Fibroblast of skin of right biceps (primary cell): ENCODE results near the gene NAA10.
"Not testable (repeated sequence)": the region's sequence is repeated elsewhere in the genome, so short reads cannot be mapped to it uniquely, and the experiment has no call there.

Experiments used
- DNase-seq: peaks from one replicate; pipeline ENCODE4 v3.0.0-alpha.2; 2013

NAA10 gene

GRCh38 chrX:153934762-153935325, at the start of gene NAA10:
NAA10 (minus strand) TSS chrX:153935037; CDS start chrX:153934904, 133 bp downstream.
- peak; percentile 76 for DNase-seq

GRCh38 chrX:153983321-153983801, 48.5 kb upstream of the NAA10 start:
- no peak for DNase-seq

- no peak for DNase-seq
Observed at GRCh38 chrX:153981771-153982533, 47.1 kb upstream of the NAA10 start.

- no peak for DNase-seq
Observed at GRCh38 chrX:153981231-153981630, 46.4 kb upstream of the NAA10 start.

- not testable (repeated sequence) for DNase-seq
Observed at GRCh38 chrX:153980394-153980793, 45.6 kb upstream of the NAA10 start.

- no peak for DNase-seq
Observed at GRCh38 chrX:153974726-153975286, 40.0 kb upstream of the NAA10 start.

- no peak for DNase-seq
Observed at GRCh38 chrX:153974003-153974725, 39.3 kb upstream of the NAA10 start.

- no peak for DNase-seq
Observed at GRCh38 chrX:153973127-153974002, 38.5 kb upstream of the NAA10 start.

GRCh38 chrX:153972368-153973126, 37.7 kb upstream of the NAA10 start, which contains the start of gene TMEM187:
TMEM187 (plus strand) TSS chrX:153972754; CDS start chrX:153982063, 9,309 bp downstream.
- DNase-seq: peak; percentile 93

- peak; percentile 92 for DNase-seq
Observed at GRCh38 chrX:153971450-153972367, 36.9 kb upstream of the NAA10 start, which contains the start of gene HCFC1. HCFC1 (minus strand) TSS chrX:153971818; CDS start chrX:153970840, 978 bp downstream.

GRCh38 chrX:153971124-153971449, 36.2 kb upstream of the NAA10 start:
- DNase-seq: peak; percentile 90

- DNase-seq: peak; percentile 81
Observed at GRCh38 chrX:153970357-153971123, 35.7 kb upstream of the NAA10 start.

GRCh38 chrX:153969904-153970356, 35.1 kb upstream of the NAA10 start:
- no peak for DNase-seq

- no peak for DNase-seq
Observed at GRCh38 chrX:153969125-153969903, 34.5 kb upstream of the NAA10 start.

GRCh38 chrX:153968754-153969124, 33.9 kb upstream of the NAA10 start:
- no peak for DNase-seq

GRCh38 chrX:153968255-153968654, 33.4 kb upstream of the NAA10 start:
- DNase-seq: no peak

- no peak for DNase-seq
Observed at GRCh38 chrX:153967536-153968224, 32.8 kb upstream of the NAA10 start.
